NCI-H2107 (cell line): Measurements from ENCODE around the gene MAP4K5.

Experiments
- DNase-seq: peaks from one replicate; lab custom pipeline; 2025; lab: John Stamatoyannopoulos, UW

MAP4K5 gene

GRCh38 chr14:50399251-50400032 lies 132.9 kb downstream of the MAP4K5 start:
- DNase-seq, result no peak

GRCh38 chr14:50398189-50398580 lies 134.2 kb downstream of the MAP4K5 start:
- no peak for DNase-seq

GRCh38 chr14:50397390-50398188 lies 134.8 kb downstream of the MAP4K5 start:
- DNase-seq, result no peak

- no peak for DNase-seq
Measured at GRCh38 chr14:50396631-50397389, 135.6 kb downstream of the MAP4K5 start, which contains the start of gene CDKL1. CDKL1 (minus strand) TSS chr14:50396881; CDS start chr14:50395868, 1,013 bp downstream.

GRCh38 chr14:50395448-50395847 lies 136.9 kb downstream of the MAP4K5 start:
- DNase-seq, result no peak

GRCh38 chr14:50394713-50395112 lies 137.7 kb downstream of the MAP4K5 start:
- no peak for DNase-seq

- no peak for DNase-seq
Measured at GRCh38 chr14:50389668-50390441, 142.5 kb downstream of the MAP4K5 start.

- no peak for DNase-seq
Measured at GRCh38 chr14:50388256-50388931, 144.0 kb downstream of the MAP4K5 start.

GRCh38 chr14:50387548-50387947 lies 144.8 kb downstream of the MAP4K5 start:
- no peak for DNase-seq

GRCh38 chr14:50383618-50384225 lies 148.6 kb downstream of the MAP4K5 start:
- no peak for DNase-seq

GRCh38 chr14:50381823-50382287 lies 150.5 kb downstream of the MAP4K5 start:
- no peak for DNase-seq

- no peak for DNase-seq
Measured at GRCh38 chr14:50381008-50381407, 151.4 kb downstream of the MAP4K5 start.

- DNase-seq, result no peak
Measured at GRCh38 chr14:50380455-50380854, 151.9 kb downstream of the MAP4K5 start.

GRCh38 chr14:50379563-50379962 lies 152.8 kb downstream of the MAP4K5 start:
- DNase-seq, result no peak

GRCh38 chr14:50377550-50378085 lies 154.8 kb downstream of the MAP4K5 start:
- DNase-seq, result no peak

- DNase-seq, result no peak
Measured at GRCh38 chr14:50375760-50376159, 156.6 kb downstream of the MAP4K5 start.

- no peak for DNase-seq
Measured at GRCh38 chr14:50373959-50374358, 158.4 kb downstream of the MAP4K5 start.

GRCh38 chr14:50371546-50371945 lies 160.8 kb downstream of the MAP4K5 start:
- no peak for DNase-seq
